OCI-LY3 (cell line): ENCODE data around the gene FHL2.
"Not testable (repeated sequence)": the region's sequence is repeated elsewhere in the genome, so short reads cannot be mapped to it uniquely, and the experiment has no call there.

ENCODE experiments used
- EZH2phosphoT487 ChIP-seq: fragments of 200-600 bp; shearing (Covaris generic); IDR thresholded peaks from 2 replicates; pipeline ENCODE4 v1.6.1; 2018; ENCODE audit warnings: antibody characterized with exemption, mixed run types, low read depth
- TF ChIP-seq, protein P1 (sequence below): fragments of 200-600, 300-600 bp; sonication (generic); IDR thresholded peaks from 2 replicates; pipeline ENCODE4 v1.5.1; 2014; ENCODE audit warnings: antibody characterized with exemption, low read length, low read depth

DNA sequence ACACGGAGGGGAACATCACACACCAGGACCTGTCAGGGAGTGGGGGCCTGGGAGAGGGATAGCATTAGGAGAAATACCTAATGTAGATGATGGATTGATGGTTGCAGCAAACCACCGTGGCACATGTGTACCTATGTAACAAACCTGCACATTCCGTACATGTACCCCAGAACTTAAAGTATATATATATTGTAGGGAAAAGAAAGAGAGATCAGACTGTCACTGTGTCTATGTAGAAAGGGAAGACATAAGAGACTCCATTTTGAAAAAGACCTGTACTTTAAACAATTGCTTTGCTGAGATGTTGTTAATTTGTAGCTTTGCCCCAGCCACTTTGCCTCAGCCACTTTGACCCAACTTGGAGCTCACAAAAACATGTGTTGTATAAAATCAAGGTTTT, 26.0 kb upstream of the FHL2 start:
- TF ChIP-seq, protein P1, sequence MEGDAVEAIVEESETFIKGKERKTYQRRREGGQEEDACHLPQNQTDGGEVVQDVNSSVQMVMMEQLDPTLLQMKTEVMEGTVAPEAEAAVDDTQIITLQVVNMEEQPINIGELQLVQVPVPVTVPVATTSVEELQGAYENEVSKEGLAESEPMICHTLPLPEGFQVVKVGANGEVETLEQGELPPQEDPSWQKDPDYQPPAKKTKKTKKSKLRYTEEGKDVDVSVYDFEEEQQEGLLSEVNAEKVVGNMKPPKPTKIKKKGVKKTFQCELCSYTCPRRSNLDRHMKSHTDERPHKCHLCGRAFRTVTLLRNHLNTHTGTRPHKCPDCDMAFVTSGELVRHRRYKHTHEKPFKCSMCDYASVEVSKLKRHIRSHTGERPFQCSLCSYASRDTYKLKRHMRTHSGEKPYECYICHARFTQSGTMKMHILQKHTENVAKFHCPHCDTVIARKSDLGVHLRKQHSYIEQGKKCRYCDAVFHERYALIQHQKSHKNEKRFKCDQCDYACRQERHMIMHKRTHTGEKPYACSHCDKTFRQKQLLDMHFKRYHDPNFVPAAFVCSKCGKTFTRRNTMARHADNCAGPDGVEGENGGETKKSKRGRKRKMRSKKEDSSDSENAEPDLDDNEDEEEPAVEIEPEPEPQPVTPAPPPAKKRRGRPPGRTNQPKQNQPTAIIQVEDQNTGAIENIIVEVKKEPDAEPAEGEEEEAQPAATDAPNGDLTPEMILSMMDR = not testable (repeated sequence)
- not testable (repeated sequence) for TF ChIP-seq EZH2phosphoT487
